Upper lobe of left lung (tissue), 4 donors: ENCODE data around the gene ADAM12.

ENCODE experiments used
- POLR2AphosphoS5 ChIP-seq, 2 donors: sonication (generic); formaldehyde crosslinking; IDR thresholded peaks; one replicate each; pipeline ENCODE4 v1.5.1; 2017; ENCODE audit warnings: antibody characterized with exemption in 2 of 2
- TF ChIP-seq, protein P1 (sequence below), 6 experiments: fragments of 450-650 bp in 4 of 6; fragments of 200-600 bp in 2 of 6; sonication (generic) in 2 of 6; IDR thresholded peaks; one replicate each; pipeline ENCODE4 v1.5.1; 2016 to 2019; ENCODE audit warnings: antibody characterized with exemption in 6 of 6

DNA sequence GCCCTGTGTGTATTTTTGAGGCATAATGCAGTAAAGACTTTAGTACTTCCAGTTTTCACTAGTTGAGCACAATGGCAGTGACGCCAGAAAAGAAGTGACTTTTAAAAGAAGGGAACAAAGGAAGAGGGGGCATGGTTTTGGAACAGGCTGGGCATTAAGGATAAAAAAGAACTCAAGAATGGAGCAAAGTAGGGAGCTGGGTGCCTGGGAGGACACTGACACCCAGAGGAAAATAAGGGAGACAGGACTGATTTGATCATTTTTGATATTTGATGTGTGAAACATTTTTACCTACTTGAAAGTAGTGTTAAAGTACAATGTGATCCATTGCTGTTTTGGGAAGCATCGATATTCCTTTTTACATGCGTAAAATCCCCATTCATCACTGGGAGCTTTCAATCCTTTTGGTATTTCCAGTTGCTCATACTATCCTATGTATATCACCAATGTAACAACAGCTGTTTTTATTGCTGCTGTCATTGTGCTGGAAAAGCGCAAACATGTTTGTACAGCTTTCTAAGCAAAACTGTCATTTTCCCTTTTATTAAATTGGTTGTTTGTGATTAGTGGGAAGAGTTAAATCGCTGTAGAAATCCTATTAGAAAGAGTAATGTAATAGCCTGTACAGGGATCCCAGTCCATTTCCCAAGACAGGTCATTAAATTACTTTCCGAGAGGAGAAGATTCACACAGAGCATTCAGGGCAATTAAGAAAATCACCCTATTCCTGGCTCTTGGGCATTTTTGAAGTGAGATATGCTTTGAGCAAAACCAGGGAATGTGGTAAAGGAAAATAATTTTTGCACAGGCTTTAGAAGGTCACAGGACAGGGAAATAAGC is 85.2 kb downstream of the ADAM12 start:
- TF ChIP-seq, protein P1, sequence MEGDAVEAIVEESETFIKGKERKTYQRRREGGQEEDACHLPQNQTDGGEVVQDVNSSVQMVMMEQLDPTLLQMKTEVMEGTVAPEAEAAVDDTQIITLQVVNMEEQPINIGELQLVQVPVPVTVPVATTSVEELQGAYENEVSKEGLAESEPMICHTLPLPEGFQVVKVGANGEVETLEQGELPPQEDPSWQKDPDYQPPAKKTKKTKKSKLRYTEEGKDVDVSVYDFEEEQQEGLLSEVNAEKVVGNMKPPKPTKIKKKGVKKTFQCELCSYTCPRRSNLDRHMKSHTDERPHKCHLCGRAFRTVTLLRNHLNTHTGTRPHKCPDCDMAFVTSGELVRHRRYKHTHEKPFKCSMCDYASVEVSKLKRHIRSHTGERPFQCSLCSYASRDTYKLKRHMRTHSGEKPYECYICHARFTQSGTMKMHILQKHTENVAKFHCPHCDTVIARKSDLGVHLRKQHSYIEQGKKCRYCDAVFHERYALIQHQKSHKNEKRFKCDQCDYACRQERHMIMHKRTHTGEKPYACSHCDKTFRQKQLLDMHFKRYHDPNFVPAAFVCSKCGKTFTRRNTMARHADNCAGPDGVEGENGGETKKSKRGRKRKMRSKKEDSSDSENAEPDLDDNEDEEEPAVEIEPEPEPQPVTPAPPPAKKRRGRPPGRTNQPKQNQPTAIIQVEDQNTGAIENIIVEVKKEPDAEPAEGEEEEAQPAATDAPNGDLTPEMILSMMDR (IDR thresholded peaks at IDR 0.05) = no peak
- TF ChIP-seq POLR2AphosphoS5 (IDR thresholded peaks at IDR 0.05) = no peak
